GM20000 (cell line): ENCODE measurements around the gene ZFAND3.

ENCODE experiments used
- DNase-seq: peaks from one replicate; pipeline ENCODE4 v3.0.0; 2012; ENCODE audit warnings: low spot score
- TF ChIP-seq, protein P1 (sequence below): IDR thresholded peaks from 2 replicates; pipeline ENCODE4 v1.5.1; 2012; ENCODE audit warnings: mild to moderate bottlenecking, control low read depth; ENCODE audit errors: extremely low read depth, missing control alignments

The ZFAND3 gene

GRCh38 chr6:37860226-37860839, 40.8 kb downstream of the ZFAND3 start:
- TF ChIP-seq, protein P1, sequence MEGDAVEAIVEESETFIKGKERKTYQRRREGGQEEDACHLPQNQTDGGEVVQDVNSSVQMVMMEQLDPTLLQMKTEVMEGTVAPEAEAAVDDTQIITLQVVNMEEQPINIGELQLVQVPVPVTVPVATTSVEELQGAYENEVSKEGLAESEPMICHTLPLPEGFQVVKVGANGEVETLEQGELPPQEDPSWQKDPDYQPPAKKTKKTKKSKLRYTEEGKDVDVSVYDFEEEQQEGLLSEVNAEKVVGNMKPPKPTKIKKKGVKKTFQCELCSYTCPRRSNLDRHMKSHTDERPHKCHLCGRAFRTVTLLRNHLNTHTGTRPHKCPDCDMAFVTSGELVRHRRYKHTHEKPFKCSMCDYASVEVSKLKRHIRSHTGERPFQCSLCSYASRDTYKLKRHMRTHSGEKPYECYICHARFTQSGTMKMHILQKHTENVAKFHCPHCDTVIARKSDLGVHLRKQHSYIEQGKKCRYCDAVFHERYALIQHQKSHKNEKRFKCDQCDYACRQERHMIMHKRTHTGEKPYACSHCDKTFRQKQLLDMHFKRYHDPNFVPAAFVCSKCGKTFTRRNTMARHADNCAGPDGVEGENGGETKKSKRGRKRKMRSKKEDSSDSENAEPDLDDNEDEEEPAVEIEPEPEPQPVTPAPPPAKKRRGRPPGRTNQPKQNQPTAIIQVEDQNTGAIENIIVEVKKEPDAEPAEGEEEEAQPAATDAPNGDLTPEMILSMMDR: peak; percentile 13
- no peak for DNase-seq

DNA sequence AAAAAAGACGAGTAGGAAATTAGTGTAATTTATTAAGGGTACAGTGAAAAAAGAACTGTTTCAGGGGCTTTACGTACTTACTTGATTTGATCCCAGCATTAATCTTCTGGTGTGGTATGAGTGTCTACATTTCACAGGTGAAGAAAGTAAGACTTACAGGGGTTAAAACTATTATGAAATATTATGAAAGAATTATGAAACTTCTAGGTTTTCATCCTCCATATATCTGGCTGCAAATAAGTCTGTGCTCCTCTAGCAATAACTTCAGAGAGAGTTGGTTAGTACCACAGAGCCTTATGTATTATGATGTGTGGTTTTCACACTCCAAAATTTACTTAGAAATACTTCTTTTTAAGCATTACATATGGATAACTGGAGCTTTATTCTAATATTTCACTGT, 41.9 kb downstream of the ZFAND3 start:
- TF ChIP-seq, protein P1: no peak
- DNase-seq: no peak

DNA sequence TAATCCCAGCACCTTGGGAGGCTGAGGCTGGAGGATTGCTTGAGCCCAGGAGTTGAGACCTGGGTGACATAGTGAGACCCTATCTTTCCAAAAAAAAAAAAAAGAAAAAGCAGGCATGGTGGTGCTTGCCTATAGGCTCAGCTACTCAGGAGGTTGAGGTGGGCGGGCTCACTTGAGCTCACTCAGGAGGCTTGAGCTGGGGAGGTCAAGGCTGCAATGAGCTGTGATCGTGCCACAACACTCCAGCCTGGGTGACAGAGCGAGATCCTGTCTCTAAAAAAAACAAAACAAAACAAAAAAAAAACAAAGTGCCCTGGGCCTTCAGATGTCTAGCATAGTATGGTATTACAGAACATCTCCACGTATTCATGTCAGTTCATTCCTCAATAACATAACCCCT, 42.9 kb downstream of the ZFAND3 start:
- DNase-seq: no peak

DNA sequence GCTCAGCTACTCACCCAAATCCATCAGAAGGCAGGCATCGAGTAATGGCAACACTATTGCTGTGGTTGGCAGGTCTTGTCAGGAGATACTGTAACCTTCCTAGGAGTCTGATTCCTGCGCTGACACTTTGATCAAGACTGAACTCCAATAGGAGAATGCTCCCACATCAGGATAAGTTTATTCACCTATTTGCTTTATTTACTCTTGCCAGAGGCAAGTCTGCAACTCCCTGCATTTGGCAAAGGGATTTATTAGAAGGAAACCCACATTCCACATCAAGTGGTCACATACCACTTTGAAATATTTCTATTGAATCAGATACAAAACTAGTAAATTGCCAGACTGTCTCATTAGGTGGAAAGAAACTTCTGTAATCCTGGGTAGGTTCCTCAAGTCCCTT, 43.5 kb downstream of the ZFAND3 start:
- DNase-seq: no peak
- TF ChIP-seq, protein P1: no peak

More for the DNA sequence above, 42.9 kb downstream of the ZFAND3 start:
- TF ChIP-seq, protein P1: no peak

DNA sequence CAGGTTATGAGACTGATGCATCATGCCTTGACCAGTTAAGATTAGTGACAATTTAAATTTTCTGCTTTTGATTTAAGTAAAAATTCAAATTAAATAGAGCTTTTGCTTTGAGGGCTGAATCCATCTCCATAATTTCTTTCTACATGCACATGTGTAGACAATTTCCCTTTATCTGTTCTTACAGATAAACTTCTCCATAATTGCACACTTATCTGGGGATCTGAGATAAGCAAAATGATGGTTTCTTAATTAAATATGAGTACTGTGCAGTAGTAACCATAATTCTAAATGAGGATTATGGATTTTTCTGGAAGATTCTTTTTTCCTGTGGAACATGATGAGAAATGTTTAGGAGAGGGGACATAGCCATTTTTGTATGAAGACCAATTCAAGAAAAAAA, 44.7 kb downstream of the ZFAND3 start:
- no peak for DNase-seq
- TF ChIP-seq, protein P1: no peak

DNA sequence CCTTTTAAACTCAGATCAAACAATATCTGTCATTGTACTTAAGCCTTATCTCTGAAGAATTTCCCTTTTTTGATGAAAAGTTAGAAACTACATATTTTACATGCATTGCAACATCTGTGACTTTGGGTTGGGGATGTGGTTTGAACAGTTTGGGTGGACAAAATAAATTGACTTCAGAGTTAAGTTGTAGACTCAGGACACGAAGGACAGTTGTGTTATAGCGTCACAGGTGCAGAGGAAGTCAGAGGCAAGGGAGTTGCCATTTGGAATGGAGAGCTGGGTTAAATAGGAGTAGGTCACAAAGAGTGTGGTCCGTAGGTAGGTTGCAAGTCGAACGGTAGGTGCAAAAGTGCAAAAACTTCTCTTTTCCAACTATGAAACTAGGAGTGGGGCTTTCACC, 46.0 kb downstream of the ZFAND3 start:
- no peak for DNase-seq
- TF ChIP-seq, protein P1: no peak

DNA sequence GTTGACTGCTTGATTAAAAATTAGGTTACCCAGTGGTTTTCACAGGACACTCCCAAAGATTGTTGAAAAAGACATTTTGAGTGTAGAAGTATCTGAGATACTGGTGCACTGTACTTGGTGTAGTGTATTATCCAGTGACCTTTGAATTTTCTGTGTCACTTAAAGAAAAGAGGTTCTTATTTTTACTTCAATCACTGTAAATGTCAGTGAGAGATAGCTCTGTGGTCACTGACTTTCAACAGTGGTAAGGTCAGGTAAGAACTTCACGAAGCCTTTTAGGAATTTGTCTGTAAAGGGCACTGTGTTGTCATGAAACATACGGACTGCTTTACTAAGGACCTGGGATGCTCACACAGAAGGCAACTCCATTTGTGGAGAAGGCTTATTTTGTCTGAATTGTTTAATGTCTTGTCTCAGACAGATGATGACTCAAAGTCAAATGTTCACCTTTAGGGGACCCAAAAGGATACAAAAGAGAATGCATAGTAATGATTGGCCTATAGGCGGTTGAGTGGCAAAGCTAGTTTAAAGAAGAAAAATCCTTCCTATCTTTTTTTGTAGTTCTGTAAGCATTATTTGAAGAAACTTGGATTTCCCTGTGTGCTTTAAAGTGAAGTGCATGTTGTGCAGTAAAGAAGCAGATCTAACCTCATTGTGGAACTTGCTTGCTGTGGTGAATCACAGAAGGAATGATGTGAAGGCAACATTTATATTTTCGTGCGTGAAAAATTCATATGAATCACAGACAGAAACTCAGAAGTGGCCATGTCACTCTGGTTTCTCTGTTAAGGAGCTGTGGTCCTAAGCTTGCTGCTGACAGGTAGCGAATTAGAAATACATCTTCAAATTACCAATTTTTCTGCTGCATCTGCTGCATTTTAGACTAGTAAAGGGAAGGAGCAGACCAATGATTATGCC, 47.3 kb downstream of the ZFAND3 start:
- DNase-seq: no peak
- TF ChIP-seq, protein P1: no peak
